ENCODE measurements around the gene PLP1. TPM values are rescaled to one million over a fixed set of nuclear protein-coding genes. Genes with fewer than 3 reads are reported as not detected.

Gene PLP1
- total and polyA plus RNA-seq, 2 of the 8 experiments (the other 6 are each of a cell fraction or from before 2014, with no cell fraction given) = 49.2 to 218 TPM

DNA sequence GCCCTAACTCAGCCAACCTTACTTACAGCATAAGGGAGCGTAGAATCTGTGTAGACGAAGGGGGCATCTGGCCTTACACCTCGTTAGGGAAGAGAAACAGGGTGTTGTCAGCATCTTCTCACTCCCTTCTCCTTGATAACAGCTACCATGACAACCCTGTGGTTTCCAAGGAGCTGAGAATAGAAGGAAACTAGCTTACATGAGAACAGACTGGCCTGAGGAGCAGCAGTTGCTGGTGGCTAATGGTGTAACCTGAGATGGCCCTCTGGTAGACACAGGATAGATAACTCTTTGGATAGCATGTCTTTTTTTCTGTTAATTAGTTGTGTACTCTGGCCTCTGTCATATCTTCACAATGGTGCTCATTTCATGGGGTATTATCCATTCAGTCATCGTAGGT, 14.6 kb downstream of the PLP1 start:
- no peak overlapping the region for H3K4me2 ChIP-seq (ENCODE audit: insufficient read depth in 1 of 2, low read depth in 2 of 2, low read length in 2 of 2)
- H3K23ac ChIP-seq (ENCODE audit: insufficient read length) = no peak overlapping the region
- H3K27me3 ChIP-seq (replicated peaks in 1 of 4; ENCODE audit: control insufficient read depth in 3 of 4, extremely low read depth in 1 of 4, insufficient read depth in 3 of 4, low read length in 3 of 4) = no peaks in the 10 kb centered on the region
- no peaks in the 10 kb centered on the region for H3K4me1 ChIP-seq (replicated peaks in 1 of 4; ENCODE audit: control insufficient read depth in 3 of 4, insufficient read depth in 4 of 4, low read length in 3 of 4)
- H2BK15ac ChIP-seq (ENCODE audit: low read length) = no peak overlapping the region
- no peaks in the 10 kb centered on the region for H3K79me1 ChIP-seq (ENCODE audit: low read depth, low read length)
- H3K36me3 ChIP-seq (ENCODE audit: control insufficient read depth in 2 of 4, insufficient read depth in 4 of 4, low read length in 3 of 4) = peaks cover 8 to 51% (median 26%) of the 10 kb centered on the region in 4 experiments
- no peak overlapping the region for H3K9ac ChIP-seq (replicated peaks in 1 of 4; ENCODE audit: extremely low read depth in 1 of 4, low read depth in 3 of 4, low read length in 3 of 4)
- H2BK5ac ChIP-seq (ENCODE audit: low read depth, low read length) = no peak overlapping the region
- H4K20me1 ChIP-seq (replicated peaks in 1 of 2; ENCODE audit: control insufficient read depth in 1 of 2, insufficient read depth in 2 of 2, low read length in 2 of 2) = no peaks in the 10 kb centered on the region
- no peak for DNase-seq (ENCODE audit: low read depth in 1 of 2, low spot score in 2 of 2)
- FAIRE-seq = no peak
- H2BK20ac ChIP-seq (ENCODE audit: low read length) = no peak overlapping the region
- H2AFZ ChIP-seq (ENCODE audit: low read length) = no peak overlapping the region
- ChIA-PET POLR2A (ENCODE audit: partially characterized antibody) (no interaction called here), CTCF (ENCODE audit: partially characterized antibody) (interaction anchor here (0.6 to 1.4 kb wide), 4 partner anchors 13 to 80 kb away, joined by 3 read pairs; no protein-coding TSS in a partner anchor)
- H2BK12ac ChIP-seq (ENCODE audit: low read depth, low read length) = no peak overlapping the region
- H3K4ac ChIP-seq (replicated peaks; ENCODE audit: insufficient read length, low read depth, low read length) = no peak overlapping the region
- no peaks in the 10 kb centered on the region for H3K23me2 ChIP-seq (ENCODE audit: low read depth, low read length)
- no peaks in the 10 kb centered on the region for H3K79me2 ChIP-seq (ENCODE audit: control insufficient read depth in 1 of 2, insufficient read depth in 2 of 2, low read length in 2 of 2)
- H2AK5ac ChIP-seq (ENCODE audit: low read depth, low read length) = no peak overlapping the region
- no peak overlapping the region for H3K18ac ChIP-seq (ENCODE audit: extremely low read depth, low read length)
- H3K4me3 ChIP-seq (ENCODE audit: extremely low read depth in 1 of 4, insufficient read depth in 2 of 4, low read depth in 3 of 4, low read length in 4 of 4) = no peak overlapping the region
- no peak overlapping the region for H4K5ac ChIP-seq (ENCODE audit: insufficient read length, low read depth, low read length)
- no peak overlapping the region for H3K14ac ChIP-seq (ENCODE audit: insufficient read length)
- no peaks in the 10 kb centered on the region for H3K9me3 ChIP-seq (ENCODE audit: insufficient read depth in 2 of 2, low read depth in 1 of 2, low read length in 1 of 2)
- H3K56ac ChIP-seq (replicated peaks; ENCODE audit: insufficient read length, low read depth, low read length) = no peak overlapping the region
- no peak overlapping the region for H4K8ac ChIP-seq (ENCODE audit: extremely low read depth, insufficient read depth, low read length)
- H2BK120ac ChIP-seq (replicated peaks; ENCODE audit: low read depth, low read length) = no peak overlapping the region
- WGBS, 2 experiments (ENCODE audit: extremely low coverage in 1 of 2, insufficient coverage in 1 of 2, insufficient read length in 1 of 2, insufficient replicate concordance in 2 of 2, low coverage in 1 of 2, low lambda C conversion rate in 2 of 2, missing lambda C conversion rate in 1 of 2) = 93% methylated on average over 4 of the region's 4 CpGs; no CpG with 5 or more reads in 1 of the 2 experiments
- no peak overlapping the region for H3K27ac ChIP-seq (ENCODE audit: low read depth, low read length)
- no peak overlapping the region for H4K91ac ChIP-seq (replicated peaks; ENCODE audit: insufficient read length, low read length)
- TF ChIP-seq SIX5 (IDR thresholded peaks at IDR 0.05; ENCODE audit: low read depth, low read length) = no peak
- TF ChIP-seq CEBPB (IDR thresholded peaks at IDR 0.05; ENCODE audit: low read depth, low read length) = no peak
